ENCODE measurements around the gene SETD4. TPM values are rescaled to one million over a fixed set of nuclear protein-coding genes. Genes with fewer than 3 reads are reported as not detected.
"Not testable (repeated sequence)": the region's sequence is repeated elsewhere in the genome, so short reads cannot be mapped to it uniquely, and the experiment has no call there.

Gene SETD4
- total RNA-seq, 1 experiment from 2014 or later, result 14.9 TPM

GRCh38 chr21:36079010-36079649, 18.8 kb upstream of the SETD4 start:
- DNase-seq (ENCODE audit: low read depth), result no peak

- DNase-seq (ENCODE audit: low read depth), result no peak
Measured at GRCh38 chr21:36077758-36078157, 17.4 kb upstream of the SETD4 start.

DNA sequence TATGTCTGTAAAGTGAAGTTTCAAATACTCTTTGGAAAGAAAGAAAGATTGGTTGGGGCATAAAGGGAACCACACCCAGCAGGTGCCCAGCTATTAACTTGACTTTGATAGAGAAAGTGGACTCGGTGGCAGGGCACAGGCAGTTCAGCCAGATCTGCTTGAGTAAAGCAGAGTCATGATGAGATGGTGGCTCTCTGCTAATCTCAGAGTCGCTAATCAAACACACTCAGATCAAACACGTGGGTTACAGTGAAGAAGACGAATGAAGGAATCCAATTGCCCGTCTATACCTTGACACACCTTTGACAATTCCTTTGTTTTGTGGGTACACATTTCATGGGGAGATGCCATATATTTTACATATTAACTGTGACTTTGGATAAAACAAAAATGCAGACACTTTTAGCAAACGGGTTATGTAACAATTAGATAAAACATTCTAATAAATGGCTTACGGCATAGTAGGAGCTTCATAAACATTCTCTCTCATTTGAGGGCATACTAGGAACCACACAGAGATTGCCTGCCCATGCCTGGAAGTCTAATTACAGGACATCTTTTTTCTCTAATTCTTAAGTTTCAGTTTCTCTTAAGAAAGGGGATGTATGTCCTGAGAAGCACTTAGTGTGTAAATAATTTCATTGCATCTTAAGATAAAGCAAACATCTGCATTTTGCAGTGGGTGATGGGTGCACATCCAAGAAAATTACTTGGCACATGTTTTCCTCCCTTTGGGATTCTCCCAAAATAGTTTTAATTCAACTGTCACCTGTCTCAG, 16.7 kb upstream of the SETD4 start:
- no peak for DNase-seq (ENCODE audit: low read depth)

- DNase-seq (ENCODE audit: low read depth), result no peak
Measured at GRCh38 chr21:36075953-36076352, 15.6 kb upstream of the SETD4 start.

DNA sequence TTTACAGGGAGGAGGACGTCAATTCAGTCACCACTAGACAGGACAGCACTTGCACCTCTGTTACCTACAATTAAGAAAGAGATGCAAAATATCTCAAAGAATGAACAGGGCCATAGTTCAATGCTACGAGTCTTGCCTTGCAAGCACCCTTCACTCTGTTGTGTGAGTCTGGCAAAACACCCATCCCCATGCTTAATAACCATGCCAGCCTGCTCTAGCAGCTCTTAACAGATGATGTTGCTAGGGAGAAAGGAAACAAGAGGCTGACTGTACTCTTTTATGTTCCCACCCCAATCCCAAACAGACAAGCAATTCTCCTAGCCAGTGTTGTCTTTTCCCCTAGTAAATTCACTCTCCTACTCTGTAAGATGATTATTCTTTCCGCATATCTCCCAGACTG, 14.8 kb upstream of the SETD4 start:
- no peak for DNase-seq (ENCODE audit: low read depth)

DNA sequence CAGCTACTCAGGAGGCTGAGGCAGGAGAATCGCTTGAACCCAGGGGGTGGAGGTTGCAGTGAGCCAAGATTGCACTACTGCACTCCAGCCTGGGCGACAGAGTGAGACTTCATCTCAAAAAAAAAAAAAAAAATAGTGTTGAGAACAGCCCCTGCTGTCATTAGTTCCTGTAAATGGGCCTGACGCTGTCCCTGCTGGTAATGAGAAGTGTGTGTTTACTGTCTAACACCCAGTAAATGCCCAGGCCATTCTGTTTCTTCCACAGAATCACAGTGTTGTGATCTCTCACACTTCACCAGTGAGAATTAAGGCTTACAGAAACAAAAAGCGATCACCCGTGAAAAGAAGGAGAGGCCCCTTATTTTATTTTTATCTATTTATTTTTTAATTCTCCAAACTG, 13.6 kb upstream of the SETD4 start:
- not testable (repeated sequence) for DNase-seq (ENCODE audit: low read depth)

- no peak for DNase-seq (ENCODE audit: low read depth)
Measured at GRCh38 chr21:36073181-36073580, 12.9 kb upstream of the SETD4 start.

DNA sequence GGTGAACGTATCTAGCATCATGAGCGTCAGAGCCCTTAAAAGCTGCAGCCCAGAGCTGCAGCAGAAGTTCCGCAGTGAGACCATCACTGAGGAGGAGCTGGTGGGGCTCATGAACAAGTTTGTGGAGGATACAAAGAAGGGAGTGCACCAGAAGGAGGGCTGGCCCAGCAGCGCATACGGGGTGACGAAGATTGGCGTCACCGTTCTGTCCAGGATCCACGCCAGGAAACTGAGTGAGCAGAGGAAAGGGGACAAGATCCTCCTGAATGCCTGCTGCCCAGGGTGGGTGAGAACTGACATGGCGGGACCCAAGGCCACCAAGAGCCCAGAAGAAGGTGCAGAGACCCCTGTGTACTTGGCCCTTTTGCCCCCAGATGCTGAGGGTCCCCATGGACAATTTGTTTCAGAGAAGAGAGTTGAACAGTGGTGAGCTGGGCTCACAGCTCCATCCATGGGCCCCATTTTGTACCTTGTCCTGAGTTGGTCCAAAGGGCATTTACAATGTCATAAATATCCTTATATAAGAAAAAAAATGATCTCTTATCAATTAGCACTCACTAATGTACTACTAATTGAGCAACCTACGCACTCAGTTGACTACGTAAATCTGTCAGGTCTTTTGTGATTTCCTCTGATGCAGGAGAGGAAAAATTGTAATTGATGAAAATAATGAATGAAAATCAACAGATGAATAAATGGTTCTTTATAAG, 12.3 kb upstream of the SETD4 start:
- DNase-seq (ENCODE audit: low read depth), result no peak

DNA sequence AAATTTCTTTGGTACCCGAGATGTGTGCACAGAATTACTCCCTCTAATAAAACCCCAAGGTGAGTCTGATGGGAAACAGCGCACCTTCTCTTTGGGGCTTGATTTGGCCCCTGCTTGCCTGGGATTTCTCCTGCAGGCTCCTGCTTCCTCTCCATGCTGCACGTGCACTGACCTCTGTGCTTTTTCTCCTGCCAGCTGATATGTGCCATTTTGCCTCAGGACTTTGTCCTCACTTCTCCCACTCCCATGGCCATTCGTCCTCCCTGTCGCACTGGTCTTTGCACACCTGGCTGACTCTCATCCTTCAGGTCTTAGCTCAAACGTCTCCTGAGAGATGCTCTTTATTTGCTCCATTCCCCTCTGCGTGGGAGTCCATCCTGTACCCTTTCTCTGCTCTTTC, 10.7 kb upstream of the SETD4 start:
- no peak for DNase-seq (ENCODE audit: low read depth)

DNA sequence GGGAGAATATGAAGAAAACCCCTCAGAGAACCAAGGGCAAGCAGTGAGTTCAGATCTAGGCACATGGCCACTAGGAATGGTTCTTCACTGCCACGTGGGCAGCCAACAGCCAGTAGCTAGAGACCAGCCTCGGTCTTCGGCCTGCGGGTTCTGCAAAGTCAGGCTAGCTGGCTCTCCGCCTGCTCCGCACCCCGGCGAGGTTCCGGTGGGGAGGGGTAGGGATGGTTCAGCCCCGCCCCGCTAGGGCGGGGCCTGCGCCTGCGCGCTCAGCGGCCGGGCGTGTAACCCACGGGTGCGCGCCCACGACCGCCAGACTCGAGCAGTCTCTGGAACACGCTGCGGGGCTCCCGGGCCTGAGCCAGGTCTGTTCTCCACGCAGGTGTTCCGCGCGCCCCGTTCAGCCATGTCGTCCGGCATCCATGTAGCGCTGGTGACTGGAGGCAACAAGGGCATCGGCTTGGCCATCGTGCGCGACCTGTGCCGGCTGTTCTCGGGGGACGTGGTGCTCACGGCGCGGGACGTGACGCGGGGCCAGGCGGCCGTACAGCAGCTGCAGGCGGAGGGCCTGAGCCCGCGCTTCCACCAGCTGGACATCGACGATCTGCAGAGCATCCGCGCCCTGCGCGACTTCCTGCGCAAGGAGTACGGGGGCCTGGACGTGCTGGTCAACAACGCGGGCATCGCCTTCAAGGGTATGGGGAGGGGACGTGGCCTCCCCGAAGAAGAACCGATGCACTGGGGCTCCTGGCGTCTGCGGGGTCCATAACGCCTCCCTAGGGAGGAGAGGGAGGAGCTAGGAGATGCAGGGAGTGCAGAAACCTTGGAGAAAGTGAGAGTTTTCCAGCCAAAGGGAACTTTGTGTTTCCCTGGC, 9.6 kb upstream of the SETD4 start, which contains the start of gene CBR1:
TSS of gene CBR1 (plus strand) at position 312 of the 871 bp plus-strand sequence. CDS start at position 404, 92 bp downstream.
- peak; percentile 88 for DNase-seq (ENCODE audit: low read depth)

GRCh38 chr21:36068748-36069398, 8.5 kb upstream of the SETD4 start:
- no peak for DNase-seq (ENCODE audit: low read depth)

- DNase-seq (ENCODE audit: low read depth), result peak; percentile 48
Measured at GRCh38 chr21:36065497-36066036, 5.2 kb upstream of the SETD4 start.

DNA sequence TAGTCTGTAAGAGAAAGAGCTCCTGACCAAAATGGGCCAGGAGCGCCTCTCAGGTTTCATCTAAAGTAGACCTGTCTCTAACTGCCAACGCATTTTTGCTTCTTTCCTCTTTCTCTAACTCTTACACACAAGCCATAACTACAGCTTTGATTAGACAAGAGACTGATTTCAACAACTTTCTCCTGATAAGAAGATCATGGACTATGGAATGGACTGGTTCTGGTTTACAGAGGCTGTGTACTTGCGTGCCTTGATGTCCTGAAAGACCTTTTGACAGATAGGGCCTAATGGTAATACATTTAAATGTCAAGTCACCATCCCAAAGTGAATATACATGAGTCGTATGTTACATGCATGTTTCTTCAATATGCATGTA, 3.7 kb upstream of the SETD4 start:
- no peak for DNase-seq (ENCODE audit: low read depth)

GRCh38 chr21:36063375-36064084, 3.2 kb upstream of the SETD4 start:
- no peak for DNase-seq (ENCODE audit: low read depth)

- DNase-seq (ENCODE audit: low read depth), result no peak
Measured at GRCh38 chr21:36061445-36061844, 1.1 kb upstream of the SETD4 start.

DNA sequence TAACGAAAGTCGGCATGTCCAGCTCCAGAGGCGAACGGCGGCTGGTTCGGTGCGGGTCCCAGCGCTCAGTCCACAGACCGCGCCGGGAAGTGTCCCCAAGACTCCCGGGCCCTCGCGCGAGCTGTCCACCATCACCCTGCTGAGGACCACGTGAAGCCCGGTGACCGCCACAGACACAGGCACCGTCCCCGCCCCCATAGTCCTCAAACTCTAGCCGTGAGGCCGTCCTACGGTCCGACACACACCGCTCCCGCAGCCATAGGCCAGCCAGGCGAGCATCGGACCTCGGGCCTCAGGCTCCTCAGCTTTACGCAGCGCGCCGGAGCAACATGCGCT, 535 bp downstream of the SETD4 start:
- DNase-seq (ENCODE audit: low read depth), result no peak

DNA sequence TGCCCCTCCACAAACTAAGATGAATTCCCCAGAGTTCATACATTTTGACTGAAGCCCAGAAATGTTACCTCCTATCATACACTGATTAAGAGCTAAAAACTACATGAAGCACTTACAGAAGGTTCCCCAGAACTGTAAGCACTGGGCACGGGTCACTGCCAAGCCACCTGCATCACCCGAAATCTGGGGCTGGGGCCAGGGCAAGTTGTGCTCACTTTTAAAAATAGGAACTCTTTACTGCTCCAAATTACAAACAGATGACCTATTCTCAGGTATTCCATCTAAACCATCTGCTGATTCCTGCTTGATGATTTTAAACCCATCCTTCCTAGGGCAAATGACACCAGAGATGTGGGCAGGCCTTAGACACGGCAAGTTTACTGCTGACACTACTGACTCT, 4.8 kb downstream of the SETD4 start:
- DNase-seq (ENCODE audit: low read depth), result no peak

DNA sequence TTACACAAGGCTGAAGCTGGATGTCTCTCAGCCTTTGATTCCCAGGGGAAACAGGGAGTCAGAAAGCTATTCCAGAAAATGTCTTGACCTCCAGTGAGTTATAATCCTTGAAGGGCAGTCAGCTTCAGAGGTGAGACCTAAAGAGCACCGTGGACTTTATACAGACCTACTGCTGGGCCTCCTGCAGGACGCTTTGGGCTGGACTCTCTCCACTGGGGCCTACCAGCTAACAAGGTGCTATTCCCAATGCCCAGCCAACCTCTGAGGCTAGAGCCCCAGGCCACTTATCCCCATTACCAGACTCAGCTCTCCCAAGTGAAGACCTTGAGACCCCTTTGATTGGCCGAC, 6.6 kb downstream of the SETD4 start:
- DNase-seq (ENCODE audit: low read depth), result no peak

GRCh38 chr21:36052860-36053714, 7.2 kb downstream of the SETD4 start:
- DNase-seq (ENCODE audit: low read depth), result no peak
